ENCODE data around the gene SLC25A22. TPM values are rescaled to one million over a fixed set of nuclear protein-coding genes. Genes with fewer than 3 reads are reported as not detected.

The SLC25A22 gene
- total RNA-seq, 1 donor = 16.8 TPM

- TF ChIP-seq CTCF (IDR thresholded peaks at IDR 0.05; ENCODE audit: insufficient read depth, low read depth, low read length) = no peak
- DNase-seq (ENCODE audit: low read depth) = peak; percentile 97
- peak within 1 kb of the TSS; percentile 92 for H3K4me3 ChIP-seq (ENCODE audit: low read depth, low read length)
Measured at GRCh38 chr11:809287-810039, 11.4 kb upstream of the SLC25A22 start, which contains the start of gene RPLP2. RPLP2 (plus strand) TSS chr11:809967; CDS start chr11:810235, 268 bp downstream.

DNA sequence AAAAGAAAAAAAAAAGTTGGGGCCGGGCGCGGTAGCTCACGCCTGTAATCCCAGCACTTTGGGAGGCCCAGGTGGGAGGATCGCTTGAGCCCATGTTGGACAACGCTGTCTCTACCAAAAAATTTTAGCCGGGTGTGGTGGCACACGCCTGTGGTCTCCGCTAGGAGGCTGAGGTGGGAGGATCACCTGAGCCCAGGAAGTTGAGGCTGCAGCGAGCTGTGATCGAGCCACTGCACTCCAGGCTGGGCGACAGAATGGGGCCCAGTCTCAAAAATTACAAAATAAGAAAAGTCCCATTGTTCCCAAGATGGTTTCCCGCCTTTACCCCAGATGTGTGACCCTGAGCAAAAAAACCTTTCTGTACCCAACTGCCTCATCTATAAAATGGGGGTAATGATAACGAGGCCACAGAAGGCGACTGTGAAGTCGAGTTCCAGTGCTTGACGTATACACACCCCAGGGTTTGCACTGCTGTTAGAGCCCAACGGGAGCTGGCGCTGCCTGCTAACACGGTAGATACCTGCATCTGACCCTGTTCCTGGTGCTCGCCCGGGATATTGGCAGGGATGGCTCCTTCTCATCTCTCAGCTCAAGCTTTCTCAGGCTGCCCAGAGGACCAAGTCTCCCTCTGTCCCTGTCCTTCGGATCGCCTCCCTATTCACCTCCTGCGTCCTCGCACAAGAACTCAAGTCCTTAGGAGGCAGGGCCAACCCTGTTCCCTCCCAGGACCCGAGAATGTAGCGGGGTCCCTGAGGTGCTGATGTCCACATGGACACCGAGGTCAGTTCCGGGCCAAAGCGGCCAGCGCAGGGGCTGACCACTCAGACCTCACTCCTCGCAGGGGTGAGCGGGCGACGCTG is 10.6 kb upstream of the SLC25A22 start:
- TF ChIP-seq CTCF (IDR thresholded peaks at IDR 0.05; ENCODE audit: insufficient read depth, low read depth, low read length) = no peak
- peak overlapping the region; percentile 92 for H3K4me3 ChIP-seq (ENCODE audit: low read depth, low read length)
- DNase-seq (ENCODE audit: low read depth) = peak; percentile 27

GRCh38 chr11:804599-804964 is 6.5 kb upstream of the SLC25A22 start:
- no peak for TF ChIP-seq CTCF (IDR thresholded peaks at IDR 0.05; ENCODE audit: insufficient read depth, low read depth, low read length)
- H3K4me3 ChIP-seq (ENCODE audit: low read depth, low read length) = peak overlapping the region; percentile 68
- no peak for DNase-seq (ENCODE audit: low read depth)

DNA sequence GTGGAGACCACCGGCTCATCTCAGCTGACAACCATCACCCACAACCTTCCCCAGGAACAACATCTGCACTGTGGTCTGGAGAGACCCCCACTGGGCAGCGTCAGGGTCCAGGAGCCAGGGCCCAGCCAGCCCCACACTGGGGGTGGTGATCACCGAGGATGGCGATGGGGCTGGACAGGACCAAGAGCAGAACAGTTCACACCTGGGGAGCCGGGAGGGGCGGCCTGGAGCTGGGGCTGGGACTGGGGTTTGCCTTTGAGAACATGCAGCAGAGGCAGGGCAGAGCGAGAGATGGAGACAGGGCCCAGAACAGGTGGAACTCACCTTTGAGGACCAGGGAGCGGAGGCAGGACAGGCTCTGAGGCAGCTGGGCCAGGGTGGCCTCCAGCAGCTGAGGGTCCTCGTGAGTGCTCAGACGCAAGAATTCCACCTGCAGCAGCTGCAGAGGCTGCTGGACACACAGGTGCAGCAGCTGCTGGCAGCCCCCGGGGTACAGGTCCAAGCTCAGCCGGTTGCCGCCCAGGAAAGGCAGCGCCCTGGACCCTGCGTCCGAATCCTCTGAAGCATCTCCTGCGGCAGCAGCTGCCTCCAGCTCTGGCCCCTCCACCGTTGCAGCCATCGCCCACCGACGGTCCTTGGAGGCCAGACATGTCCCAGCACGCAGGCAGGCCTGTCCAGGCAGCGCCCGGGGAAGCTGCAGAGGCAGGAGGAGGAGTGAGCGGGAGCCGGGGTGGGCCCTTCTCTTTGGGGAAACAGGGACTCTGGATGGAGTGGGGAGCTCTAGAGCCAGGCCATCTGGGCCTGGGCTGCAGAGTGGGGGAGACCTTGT is 5.9 kb upstream of the SLC25A22 start:
- TF ChIP-seq CTCF (IDR thresholded peaks at IDR 0.05; ENCODE audit: insufficient read depth, low read depth, low read length) = no peak
- H3K4me3 ChIP-seq (ENCODE audit: low read depth, low read length) = peak overlapping the region; percentile 68
- DNase-seq (ENCODE audit: low read depth) = no peak

DNA sequence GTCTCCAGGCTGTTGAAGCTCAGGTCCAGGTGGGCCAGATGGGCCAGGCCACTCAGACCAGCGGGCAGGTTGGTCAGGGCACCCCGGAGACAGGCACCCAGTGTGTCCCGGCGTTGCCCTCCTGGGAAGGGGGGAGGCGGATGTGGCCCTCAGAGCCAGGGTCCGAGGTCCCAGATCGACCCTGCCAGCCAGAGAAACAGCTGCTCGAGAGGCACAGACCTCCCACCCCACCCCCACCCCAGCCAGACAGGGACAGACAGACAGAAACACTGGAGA is 5.3 kb upstream of the SLC25A22 start:
- peak overlapping the region; percentile 68 for H3K4me3 ChIP-seq (ENCODE audit: low read depth, low read length)
- DNase-seq (ENCODE audit: low read depth) = no peak

More for the DNA sequence above, 5.3 kb upstream of the SLC25A22 start:
- TF ChIP-seq CTCF (IDR thresholded peaks at IDR 0.05; ENCODE audit: insufficient read depth, low read depth, low read length) = no peak

Data from fibroblast of villous mesenchyme (primary cell).